SK-N-SH treated with all-trans-retinoic acid at 6 μM for 48 hours (cell line): ENCODE data around the gene CHERP.

Experiments used
- ATAC-seq: fragments of 200-7000 bp; cut with Tn5 transposase; 3 replicates; pipeline ENCODE4 v1.9.1; 2020; ENCODE audit warnings: mild to moderate bottlenecking, moderate library complexity
- ARNTL ChIP-seq: fragments of 450-650 bp; formaldehyde crosslinking; IDR thresholded peaks from 2 replicates; pipeline ENCODE4 v1.5.0; 2020; ENCODE audit warnings: low read depth, mild to moderate bottlenecking, moderate library complexity, borderline replicate concordance
- BACH2 ChIP-seq: fragments of 250-450 bp; sonication (Bioruptor Pico); IDR thresholded peaks from 2 replicates; pipeline ENCODE4 v1.9.0; 2021; ENCODE audit warnings: mild to moderate bottlenecking, borderline replicate concordance
- ESRRG ChIP-seq: fragments of 250-450 bp; sonication (Bioruptor Pico); IDR thresholded peaks from 2 replicates; pipeline ENCODE4 v1.6.1; 2021; ENCODE audit warnings: mild to moderate bottlenecking
- ISL1 ChIP-seq: fragments of 250-450 bp; sonication (Bioruptor Pico); IDR thresholded peaks from 2 replicates; pipeline ENCODE4 v2.1.2; 2022; ENCODE audit warnings: mild to moderate bottlenecking, moderate library complexity
- OSR1 ChIP-seq: fragments of 250-450 bp; sonication (Bioruptor Pico); IDR thresholded peaks from 2 replicates; pipeline ENCODE4 v1.8.0; 2022; ENCODE audit warnings: moderate library complexity, mild to moderate bottlenecking, inconsistent platforms
- PPARA ChIP-seq: fragments of 250-450 bp; sonication (Bioruptor Pico); IDR thresholded peaks from 2 replicates; pipeline ENCODE4 v1.5.0; 2020; ENCODE audit warnings: mild to moderate bottlenecking, borderline replicate concordance
- RARB ChIP-seq: fragments of 250-450 bp; sonication (Bioruptor Pico); IDR thresholded peaks from 2 replicates; pipeline ENCODE4 v1.8.0; 2021; ENCODE audit warnings: mild to moderate bottlenecking, moderate library complexity
- SNAI2 ChIP-seq: fragments of 250-450 bp; sonication (Bioruptor Pico); IDR thresholded peaks from 2 replicates; pipeline ENCODE4 v1.5.0; 2020; ENCODE audit warnings: mild to moderate bottlenecking, moderate library complexity
- TCF4 ChIP-seq: fragments of 250-450 bp; sonication (Bioruptor Pico); IDR thresholded peaks from 2 replicates; pipeline ENCODE4 v1.8.0; 2021; ENCODE audit warnings: mild to moderate bottlenecking, moderate library complexity, borderline replicate concordance
- TOX ChIP-seq: fragments of 250-450 bp; sonication (Bioruptor Pico); IDR thresholded peaks from 2 replicates; pipeline ENCODE4 v1.8.0; 2021; ENCODE audit warnings: mild to moderate bottlenecking, moderate library complexity, borderline replicate concordance
- ZC3H10 ChIP-seq: fragments of 250-450 bp; sonication (Bioruptor Pico); IDR thresholded peaks from 2 replicates; pipeline ENCODE4 v1.5.1; 2021; ENCODE audit warnings: mild to moderate bottlenecking, moderate library complexity
- ZFP3 ChIP-seq: fragments of 250-450 bp; sonication (Bioruptor Pico); IDR thresholded peaks from 2 replicates; pipeline ENCODE4 v1.5.0; 2020; ENCODE audit warnings: mild to moderate bottlenecking, moderate library complexity
- ZFP30 ChIP-seq: fragments of 450-650 bp; formaldehyde crosslinking; IDR thresholded peaks from 2 replicates; pipeline ENCODE4 v1.5.0; 2022; ENCODE audit warnings: mild to moderate bottlenecking, moderate library complexity
- ZNF8 ChIP-seq: fragments of 450-650 bp; formaldehyde crosslinking; IDR thresholded peaks from 2 replicates; pipeline ENCODE4 v1.5.0; 2020; ENCODE audit warnings: mild to moderate bottlenecking, moderate library complexity
- TF ChIP-seq, protein P1 (sequence below): fragments of 250-450 bp; sonication (Bioruptor Pico); IDR thresholded peaks from 2 replicates; pipeline ENCODE4 v1.8.0; 2021; ENCODE audit warnings: low read depth, mild to moderate bottlenecking, moderate library complexity, borderline replicate concordance
- TF ChIP-seq, protein P2 (sequence below): fragments of 250-450 bp; sonication (Bioruptor Pico); IDR thresholded peaks from 2 replicates; pipeline ENCODE4 v1.5.1; 2021; ENCODE audit warnings: mild to moderate bottlenecking, moderate library complexity
- TF ChIP-seq, protein P3 (sequence below): fragments of 250-450 bp; sonication (Bioruptor Pico); IDR thresholded peaks from 2 replicates; pipeline ENCODE4 v1.5.0; 2020; ENCODE audit warnings: mild to moderate bottlenecking, moderate library complexity
- TF ChIP-seq, protein P4 (sequence below): fragments of 250-450 bp; sonication (Bioruptor Pico); IDR thresholded peaks from 2 replicates; pipeline ENCODE4 v1.8.0; 2020; ENCODE audit warnings: mild to moderate bottlenecking, moderate library complexity, borderline replicate concordance

Gene CHERP

DNA sequence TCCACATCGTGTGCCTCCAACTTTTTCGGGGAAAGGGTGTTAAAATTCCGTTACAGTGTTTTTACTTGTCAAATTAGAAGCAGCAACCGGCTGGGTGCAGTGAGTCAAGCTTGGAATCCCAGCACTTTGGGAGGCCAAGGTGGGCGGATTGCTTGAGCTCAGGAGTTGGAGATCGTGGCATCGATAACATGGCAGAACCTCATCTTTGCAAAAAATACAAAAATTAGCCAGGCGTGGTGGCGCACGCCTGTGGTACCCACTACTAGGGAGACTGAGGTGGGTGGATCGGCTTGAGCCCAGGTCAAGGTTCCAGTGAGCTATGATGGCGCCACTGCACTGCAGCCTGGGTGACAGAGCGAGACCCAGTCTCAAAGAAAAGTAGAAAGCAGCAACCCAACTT is 31.1 kb upstream of the CHERP start:
- TF ChIP-seq ZC3H10 (CRISPR knock-in tag) (no peak), ESRRG (CRISPR knock-in tag) (no peak)
- no peak for ATAC-seq

DNA sequence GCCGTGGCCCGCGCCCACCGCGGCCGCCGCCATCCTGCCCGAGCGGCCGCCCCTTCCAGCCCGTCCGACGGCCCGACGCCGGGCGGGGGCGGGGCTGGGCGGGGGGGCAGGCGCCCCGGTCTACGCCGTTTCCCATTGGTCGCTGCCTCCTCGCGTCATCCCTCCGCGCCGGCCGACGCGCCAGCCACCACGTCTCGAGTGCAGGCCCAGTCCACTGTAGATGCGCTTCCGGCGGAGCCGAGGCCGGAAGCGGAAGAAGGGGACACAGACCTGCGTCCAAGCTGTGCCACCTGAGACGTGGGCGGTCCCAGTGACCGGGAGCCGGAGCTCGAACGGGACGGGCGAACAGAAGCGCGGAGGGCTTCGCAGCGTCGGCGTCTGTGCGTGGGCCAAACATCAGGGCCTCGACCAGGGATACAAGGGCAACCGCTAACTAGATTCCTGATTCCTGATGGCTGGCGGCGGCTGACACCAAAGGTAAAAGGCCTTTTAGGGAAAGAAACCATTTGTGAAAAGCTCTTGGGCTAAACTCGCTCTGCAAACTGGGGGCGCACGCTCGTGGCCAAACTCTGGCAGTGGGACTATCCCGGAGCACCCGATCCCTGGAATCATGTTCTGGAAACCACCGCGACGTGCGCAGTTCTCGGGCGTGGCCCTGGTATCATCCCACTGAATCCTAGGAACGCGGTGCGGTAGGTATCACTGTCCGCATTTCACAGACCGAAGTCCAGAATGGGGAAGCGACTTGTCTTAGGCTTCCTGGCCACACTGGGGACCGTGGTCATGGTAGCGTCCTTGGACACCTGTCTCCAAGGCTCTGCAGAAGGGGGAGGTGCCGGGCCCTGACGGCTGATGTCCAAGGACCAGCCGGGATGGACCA is 30.3 kb upstream of the CHERP start, which contains the start of gene SLC35E1:
Gene SLC35E1, minus strand, starts transcription at position 84 of the 880 bp plus-strand sequence. Its CDS starts 51 bp downstream, at position 33.
- ATAC-seq, result peak; percentile 97
- TF ChIP-seq ZNF8 (CRISPR knock-in tag), result no peak
- TF ChIP-seq BACH2 (CRISPR knock-in tag), result no peak
- TF ChIP-seq ARNTL (CRISPR knock-in tag), result no peak
- TF ChIP-seq, protein P1, sequence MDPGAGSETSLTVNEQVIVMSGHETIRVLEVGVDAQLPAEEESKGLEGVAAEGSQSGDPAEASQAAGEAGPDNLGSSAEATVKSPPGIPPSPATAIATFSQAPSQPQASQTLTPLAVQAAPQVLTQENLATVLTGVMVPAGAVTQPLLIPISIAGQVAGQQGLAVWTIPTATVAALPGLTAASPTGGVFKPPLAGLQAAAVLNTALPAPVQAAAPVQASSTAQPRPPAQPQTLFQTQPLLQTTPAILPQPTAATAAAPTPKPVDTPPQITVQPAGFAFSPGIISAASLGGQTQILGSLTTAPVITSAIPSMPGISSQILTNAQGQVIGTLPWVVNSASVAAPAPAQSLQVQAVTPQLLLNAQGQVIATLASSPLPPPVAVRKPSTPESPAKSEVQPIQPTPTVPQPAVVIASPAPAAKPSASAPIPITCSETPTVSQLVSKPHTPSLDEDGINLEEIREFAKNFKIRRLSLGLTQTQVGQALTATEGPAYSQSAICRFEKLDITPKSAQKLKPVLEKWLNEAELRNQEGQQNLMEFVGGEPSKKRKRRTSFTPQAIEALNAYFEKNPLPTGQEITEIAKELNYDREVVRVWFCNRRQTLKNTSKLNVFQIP, result no peak
- TF ChIP-seq OSR1 (CRISPR knock-in tag), result no peak
- TF ChIP-seq, protein P2, sequence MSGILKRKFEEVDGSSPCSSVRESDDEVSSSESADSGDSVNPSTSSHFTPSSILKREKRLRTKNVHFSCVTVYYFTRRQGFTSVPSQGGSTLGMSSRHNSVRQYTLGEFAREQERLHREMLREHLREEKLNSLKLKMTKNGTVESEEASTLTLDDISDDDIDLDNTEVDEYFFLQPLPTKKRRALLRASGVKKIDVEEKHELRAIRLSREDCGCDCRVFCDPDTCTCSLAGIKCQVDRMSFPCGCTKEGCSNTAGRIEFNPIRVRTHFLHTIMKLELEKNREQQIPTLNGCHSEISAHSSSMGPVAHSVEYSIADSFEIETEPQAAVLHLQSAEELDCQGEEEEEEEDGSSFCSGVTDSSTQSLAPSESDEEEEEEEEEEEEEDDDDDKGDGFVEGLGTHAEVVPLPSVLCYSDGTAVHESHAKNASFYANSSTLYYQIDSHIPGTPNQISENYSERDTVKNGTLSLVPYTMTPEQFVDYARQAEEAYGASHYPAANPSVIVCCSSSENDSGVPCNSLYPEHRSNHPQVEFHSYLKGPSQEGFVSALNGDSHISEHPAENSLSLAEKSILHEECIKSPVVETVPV, result no peak
- TF ChIP-seq, protein P3, sequence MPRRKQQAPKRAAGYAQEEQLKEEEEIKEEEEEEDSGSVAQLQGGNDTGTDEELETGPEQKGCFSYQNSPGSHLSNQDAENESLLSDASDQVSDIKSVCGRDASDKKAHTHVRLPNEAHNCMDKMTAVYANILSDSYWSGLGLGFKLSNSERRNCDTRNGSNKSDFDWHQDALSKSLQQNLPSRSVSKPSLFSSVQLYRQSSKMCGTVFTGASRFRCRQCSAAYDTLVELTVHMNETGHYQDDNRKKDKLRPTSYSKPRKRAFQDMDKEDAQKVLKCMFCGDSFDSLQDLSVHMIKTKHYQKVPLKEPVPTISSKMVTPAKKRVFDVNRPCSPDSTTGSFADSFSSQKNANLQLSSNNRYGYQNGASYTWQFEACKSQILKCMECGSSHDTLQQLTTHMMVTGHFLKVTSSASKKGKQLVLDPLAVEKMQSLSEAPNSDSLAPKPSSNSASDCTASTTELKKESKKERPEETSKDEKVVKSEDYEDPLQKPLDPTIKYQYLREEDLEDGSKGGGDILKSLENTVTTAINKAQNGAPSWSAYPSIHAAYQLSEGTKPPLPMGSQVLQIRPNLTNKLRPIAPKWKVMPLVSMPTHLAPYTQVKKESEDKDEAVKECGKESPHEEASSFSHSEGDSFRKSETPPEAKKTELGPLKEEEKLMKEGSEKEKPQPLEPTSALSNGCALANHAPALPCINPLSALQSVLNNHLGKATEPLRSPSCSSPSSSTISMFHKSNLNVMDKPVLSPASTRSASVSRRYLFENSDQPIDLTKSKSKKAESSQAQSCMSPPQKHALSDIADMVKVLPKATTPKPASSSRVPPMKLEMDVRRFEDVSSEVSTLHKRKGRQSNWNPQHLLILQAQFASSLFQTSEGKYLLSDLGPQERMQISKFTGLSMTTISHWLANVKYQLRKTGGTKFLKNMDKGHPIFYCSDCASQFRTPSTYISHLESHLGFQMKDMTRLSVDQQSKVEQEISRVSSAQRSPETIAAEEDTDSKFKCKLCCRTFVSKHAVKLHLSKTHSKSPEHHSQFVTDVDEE (CRISPR knock-in tag), result no peak
- TF ChIP-seq SNAI2 (CRISPR knock-in tag), result no peak
- no peak for TF ChIP-seq ZFP30 (CRISPR knock-in tag)
- TF ChIP-seq, protein P4, sequence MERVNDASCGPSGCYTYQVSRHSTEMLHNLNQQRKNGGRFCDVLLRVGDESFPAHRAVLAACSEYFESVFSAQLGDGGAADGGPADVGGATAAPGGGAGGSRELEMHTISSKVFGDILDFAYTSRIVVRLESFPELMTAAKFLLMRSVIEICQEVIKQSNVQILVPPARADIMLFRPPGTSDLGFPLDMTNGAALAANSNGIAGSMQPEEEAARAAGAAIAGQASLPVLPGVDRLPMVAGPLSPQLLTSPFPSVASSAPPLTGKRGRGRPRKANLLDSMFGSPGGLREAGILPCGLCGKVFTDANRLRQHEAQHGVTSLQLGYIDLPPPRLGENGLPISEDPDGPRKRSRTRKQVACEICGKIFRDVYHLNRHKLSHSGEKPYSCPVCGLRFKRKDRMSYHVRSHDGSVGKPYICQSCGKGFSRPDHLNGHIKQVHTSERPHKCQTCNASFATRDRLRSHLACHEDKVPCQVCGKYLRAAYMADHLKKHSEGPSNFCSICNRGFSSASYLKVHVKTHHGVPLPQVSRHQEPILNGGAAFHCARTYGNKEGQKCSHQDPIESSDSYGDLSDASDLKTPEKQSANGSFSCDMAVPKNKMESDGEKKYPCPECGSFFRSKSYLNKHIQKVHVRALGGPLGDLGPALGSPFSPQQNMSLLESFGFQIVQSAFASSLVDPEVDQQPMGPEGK (CRISPR knock-in tag), result no peak
- no peak for TF ChIP-seq PPARA (CRISPR knock-in tag)

DNA sequence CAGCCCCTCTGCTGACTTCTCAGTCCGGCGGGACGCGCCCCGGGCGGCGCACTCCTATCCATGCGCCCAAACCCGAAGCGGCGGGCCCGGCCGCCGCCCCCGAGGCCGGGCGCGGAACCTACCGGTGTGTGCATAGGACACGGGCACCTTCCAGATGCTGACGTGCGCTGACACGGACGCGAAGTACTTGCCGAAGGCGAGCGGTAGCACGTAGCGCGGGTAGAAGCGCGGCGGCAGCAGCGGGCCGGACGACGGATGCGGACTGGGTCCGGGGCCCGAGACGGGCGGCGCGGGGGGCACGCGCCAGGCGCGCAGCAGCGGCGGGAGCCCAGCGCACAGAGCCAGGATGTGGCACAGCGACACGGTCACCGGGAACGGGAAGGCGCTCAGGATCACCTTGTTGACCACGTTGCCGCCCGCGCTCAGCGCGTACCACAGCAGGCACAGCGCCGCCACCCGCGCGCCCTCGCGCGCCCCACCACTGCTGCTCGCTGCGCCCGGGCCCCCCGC is 29.6 kb upstream of the CHERP start:
- TF ChIP-seq ESRRG (CRISPR knock-in tag) (no peak), RARB (CRISPR knock-in tag) (no peak), ZFP3 (CRISPR knock-in tag) (peak; percentile 100), ZC3H10 (CRISPR knock-in tag) (no peak), ISL1 (CRISPR knock-in tag) (no peak), TCF4 (CRISPR knock-in tag) (no peak), TOX (CRISPR knock-in tag) (no peak)
- TF ChIP-seq, protein P2, result no peak
- TF ChIP-seq, protein P1, result no peak

More for the DNA sequence above, 29.6 kb upstream of the CHERP start:
- ATAC-seq, result no peak
